ENCODE measurements around the gene RUFY3. TPM values are rescaled to one million over a fixed set of nuclear protein-coding genes. Genes with fewer than 3 reads are reported as not detected.

RUFY3 gene
- total RNA-seq, 1 experiment from 2014 or later, result 48.0 TPM

GRCh38 chr4:70749313-70749712, 27.5 kb downstream of the RUFY3 start:
- Mint-ChIP-seq H3K9me3 (no peaks in the 10 kb centered on the region), H3K27ac (no peak overlapping the region), H3K36me3 (ENCODE audit: insufficient read depth in 1 of 3, low read depth in 3 of 3) (no peaks in the 10 kb centered on the region), H3K27me3 (ENCODE audit: low read depth) (no peaks in the 10 kb centered on the region), H3K4me1 (peaks cover 0 to 5% of the 10 kb centered on the region in 2 experiments; a peak in 2 of 4 replicates), H3K4me3 (no peak overlapping the region)
- Histone ChIP-seq H3K56ac (ENCODE audit: insufficient read length, low read depth, low read length) (no peak overlapping the region), H3K27me3 (ENCODE audit: insufficient read depth, low read length) (no peaks in the 10 kb centered on the region), H2BK20ac (ENCODE audit: low read depth, low read length, poor library complexity, severe bottlenecking) (no peak overlapping the region), H2AFZ (ENCODE audit: low read length) (no peak overlapping the region), H2BK12ac (ENCODE audit: insufficient read length, low read depth, low read length) (no peak overlapping the region), H3K9me3 (ENCODE audit: control insufficient read depth, low read depth, low read length) (no peaks in the 10 kb centered on the region), H3K4me2 (ENCODE audit: insufficient read depth, insufficient read length, low read length) (no peak overlapping the region), H4K91ac (ENCODE audit: insufficient read length, low read depth, low read length) (no peak overlapping the region), H3K4ac (ENCODE audit: low read depth, low read length) (no peak overlapping the region), H3K79me2 (ENCODE audit: insufficient read depth, low read length) (no peaks in the 10 kb centered on the region), H3K23me2 (ENCODE audit: insufficient read length, low read depth, low read length, poor library complexity, severe bottlenecking) (no peaks in the 10 kb centered on the region), H3T11ph (ENCODE audit: low read length) (no peak overlapping the region), H2BK5ac (ENCODE audit: insufficient read length, low read length) (no peak overlapping the region), H2BK15ac (ENCODE audit: low read depth, low read length) (no peak overlapping the region), H2AK5ac (ENCODE audit: insufficient read length, low read length) (no peak overlapping the region), H2BK120ac (ENCODE audit: low read depth, low read length, poor library complexity, severe bottlenecking) (no peak overlapping the region), H3K14ac (ENCODE audit: insufficient read depth, low read length) (no peak overlapping the region), H4K20me1 (ENCODE audit: control insufficient read depth, insufficient read depth, insufficient read length) (no peaks in the 10 kb centered on the region), H4K8ac (replicated peaks; ENCODE audit: insufficient read length, low read depth, low read length) (no peak overlapping the region), H3K23ac (ENCODE audit: insufficient read length, low read depth, low read length) (no peak overlapping the region), H3K4me1 (ENCODE audit: insufficient read depth, low read length) (no peaks in the 10 kb centered on the region), H3K9ac (ENCODE audit: extremely low read depth, insufficient read length, low read length) (no peak overlapping the region), H4K5ac (ENCODE audit: insufficient read length, low read depth, low read length) (no peak overlapping the region), H3K18ac (ENCODE audit: insufficient read length, low read depth, low read length) (no peak overlapping the region), H3K79me1 (ENCODE audit: insufficient read depth, low read depth, low read length, poor library complexity, severe bottlenecking) (no peaks in the 10 kb centered on the region), H3K27ac (ENCODE audit: insufficient read length, low read depth, low read length) (no peak overlapping the region)
- DNase-seq, result no peak
- TF ChIP-seq, protein P1, sequence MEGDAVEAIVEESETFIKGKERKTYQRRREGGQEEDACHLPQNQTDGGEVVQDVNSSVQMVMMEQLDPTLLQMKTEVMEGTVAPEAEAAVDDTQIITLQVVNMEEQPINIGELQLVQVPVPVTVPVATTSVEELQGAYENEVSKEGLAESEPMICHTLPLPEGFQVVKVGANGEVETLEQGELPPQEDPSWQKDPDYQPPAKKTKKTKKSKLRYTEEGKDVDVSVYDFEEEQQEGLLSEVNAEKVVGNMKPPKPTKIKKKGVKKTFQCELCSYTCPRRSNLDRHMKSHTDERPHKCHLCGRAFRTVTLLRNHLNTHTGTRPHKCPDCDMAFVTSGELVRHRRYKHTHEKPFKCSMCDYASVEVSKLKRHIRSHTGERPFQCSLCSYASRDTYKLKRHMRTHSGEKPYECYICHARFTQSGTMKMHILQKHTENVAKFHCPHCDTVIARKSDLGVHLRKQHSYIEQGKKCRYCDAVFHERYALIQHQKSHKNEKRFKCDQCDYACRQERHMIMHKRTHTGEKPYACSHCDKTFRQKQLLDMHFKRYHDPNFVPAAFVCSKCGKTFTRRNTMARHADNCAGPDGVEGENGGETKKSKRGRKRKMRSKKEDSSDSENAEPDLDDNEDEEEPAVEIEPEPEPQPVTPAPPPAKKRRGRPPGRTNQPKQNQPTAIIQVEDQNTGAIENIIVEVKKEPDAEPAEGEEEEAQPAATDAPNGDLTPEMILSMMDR (conservative IDR thresholded peaks at IDR 0.05), result no peak
- no CpG with 5 or more reads among the region's 1 CpG for WGBS (ENCODE audit: extremely low coverage, insufficient read length, low lambda C conversion rate)

All from H9 (cell line).